Measurements from ENCODE around the gene NHERF2.

The NHERF2 gene

GRCh38 chr16:2004795-2005517 is 21.7 kb upstream of the NHERF2 start:
- in situ Hi-C loops (cut with MboI; ENCODE audit: low sequenced_read_pairs) = loop anchor here (25.0 kb wide), 1 partner anchor 482 kb away; the partner anchor contains the start of gene TBC1D24

- in situ Hi-C loops (cut with MboI; ENCODE audit: low sequenced_read_pairs) = loop anchor here (25.0 kb wide), 1 partner anchor 482 kb away; the partner anchor contains the start of gene TBC1D24
Measured at GRCh38 chr16:2005646-2006045, 21.1 kb upstream of the NHERF2 start.

DNA sequence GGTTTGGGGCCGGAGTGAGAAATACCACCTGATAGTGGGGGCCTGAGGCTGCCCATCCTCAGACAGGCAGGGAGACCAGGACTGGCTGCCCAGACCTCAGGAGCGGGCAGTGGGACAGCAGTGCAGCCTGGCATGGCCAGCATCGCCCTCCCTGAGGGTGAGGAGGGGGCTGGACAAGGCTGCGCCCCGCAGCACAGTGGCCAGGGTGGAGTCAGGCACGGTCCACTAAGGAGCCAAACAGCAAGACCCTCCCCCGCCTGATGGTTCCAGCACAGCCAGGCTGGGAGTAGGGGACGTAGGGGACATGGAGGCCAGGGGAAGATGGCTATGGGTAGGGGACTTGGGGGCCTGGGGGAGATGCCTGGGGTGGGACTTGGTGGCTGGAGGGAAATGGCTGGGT is 20.4 kb upstream of the NHERF2 start:
- in situ Hi-C loops (cut with MboI; ENCODE audit: low sequenced_read_pairs) = loop anchor here (25.0 kb wide), 1 partner anchor 481 kb away; the partner anchor contains the start of gene TBC1D24

DNA sequence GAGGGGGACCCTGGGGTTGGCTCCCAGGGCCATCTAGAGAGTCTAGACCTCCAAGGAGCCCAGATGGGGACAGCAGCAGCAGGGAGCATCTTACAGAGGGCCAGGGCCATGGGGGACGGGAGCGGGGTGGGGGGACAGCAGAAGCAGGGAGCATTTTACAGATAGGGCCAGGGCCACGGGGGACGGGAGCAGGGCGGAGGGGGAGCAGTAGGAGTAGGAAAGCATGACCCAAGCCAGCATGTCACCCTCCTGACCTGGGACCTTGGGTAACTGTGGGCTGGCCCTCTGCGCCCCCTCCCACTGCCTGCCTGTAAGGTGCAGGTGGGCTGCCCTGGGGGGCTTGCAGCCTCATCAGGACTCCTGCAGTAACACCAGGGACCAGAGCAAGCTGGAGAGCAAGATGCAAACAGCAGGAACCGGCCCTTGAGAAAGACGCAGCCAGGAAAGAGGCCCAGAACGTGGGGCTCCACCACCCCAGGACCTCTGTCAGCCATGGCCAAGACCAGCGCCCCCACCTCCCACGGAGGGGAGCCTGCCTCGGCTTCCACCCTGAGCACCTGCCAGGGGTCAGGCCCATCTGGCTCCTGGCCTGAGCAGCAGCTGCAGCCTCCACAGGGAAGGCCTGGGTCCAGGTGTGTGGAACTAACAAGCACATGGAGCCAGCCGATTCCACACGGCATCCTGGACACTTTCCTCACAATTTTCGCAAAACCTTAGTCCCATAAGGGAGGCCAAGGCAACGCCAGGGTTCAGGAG is 19.4 kb upstream of the NHERF2 start:
- in situ Hi-C loops (cut with MboI; ENCODE audit: low sequenced_read_pairs) = loop anchor here (25.0 kb wide), 1 partner anchor 480 kb away; the partner anchor contains the start of gene TBC1D24

- in situ Hi-C loops (cut with MboI; ENCODE audit: low sequenced_read_pairs) = loop anchor here (25.0 kb wide), 1 partner anchor 479 kb away; the partner anchor contains the start of gene TBC1D24
Measured at GRCh38 chr16:2008009-2008526, 18.6 kb upstream of the NHERF2 start.

- in situ Hi-C loops (cut with MboI; ENCODE audit: low sequenced_read_pairs) = loop anchor here (25.0 kb wide), 1 partner anchor 479 kb away; the partner anchor contains the start of gene TBC1D24
Measured at GRCh38 chr16:2008631-2009163, 18.0 kb upstream of the NHERF2 start.

- in situ Hi-C loops (cut with MboI; ENCODE audit: low sequenced_read_pairs) = loop anchor here (25.0 kb wide), 1 partner anchor 478 kb away; the partner anchor contains the start of gene TBC1D24
Measured at GRCh38 chr16:2009164-2009711, 17.5 kb upstream of the NHERF2 start.

DNA sequence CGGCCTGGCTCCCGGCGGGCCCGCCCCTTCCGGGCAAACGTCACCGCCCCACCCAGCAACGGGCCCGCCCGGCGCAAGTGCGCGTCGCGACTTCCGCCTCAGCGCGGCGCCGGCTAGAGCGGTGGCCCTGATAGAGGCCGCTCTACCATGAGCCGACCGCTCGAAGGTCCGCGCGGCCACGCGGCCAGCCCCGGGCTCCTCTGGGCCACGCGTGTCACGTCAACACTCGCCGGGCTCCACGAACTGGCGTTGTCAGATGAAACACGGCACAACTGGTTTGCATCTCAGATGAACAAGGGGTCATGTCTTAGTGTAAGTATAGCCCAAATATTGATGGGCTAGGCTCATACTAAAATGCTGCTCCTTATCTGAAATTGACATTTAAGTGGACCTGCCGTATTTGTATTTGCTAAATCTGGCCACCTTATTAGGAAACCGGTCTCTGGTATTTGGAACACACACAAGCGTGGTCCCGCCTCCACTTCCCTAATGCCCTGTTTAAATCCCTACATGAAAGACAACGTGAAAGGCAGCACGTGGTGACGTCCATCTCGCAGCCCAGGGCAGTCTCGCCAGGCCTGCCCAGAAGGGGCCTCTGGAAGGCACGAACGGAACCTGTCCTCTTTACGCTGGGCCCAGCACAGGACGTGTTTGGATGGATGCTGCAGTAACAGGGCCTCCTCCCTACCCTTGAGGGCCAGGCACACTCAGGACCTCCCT is 16.8 kb upstream of the NHERF2 start, which contains the start of gene ZNF598:
ZNF598 (minus strand) TSS at position 31 of the 720 bp plus-strand sequence.
- in situ Hi-C loops (cut with MboI; ENCODE audit: low sequenced_read_pairs) = loop anchor here (25.0 kb wide), 1 partner anchor 477 kb away; the partner anchor contains the start of gene TBC1D24

DNA sequence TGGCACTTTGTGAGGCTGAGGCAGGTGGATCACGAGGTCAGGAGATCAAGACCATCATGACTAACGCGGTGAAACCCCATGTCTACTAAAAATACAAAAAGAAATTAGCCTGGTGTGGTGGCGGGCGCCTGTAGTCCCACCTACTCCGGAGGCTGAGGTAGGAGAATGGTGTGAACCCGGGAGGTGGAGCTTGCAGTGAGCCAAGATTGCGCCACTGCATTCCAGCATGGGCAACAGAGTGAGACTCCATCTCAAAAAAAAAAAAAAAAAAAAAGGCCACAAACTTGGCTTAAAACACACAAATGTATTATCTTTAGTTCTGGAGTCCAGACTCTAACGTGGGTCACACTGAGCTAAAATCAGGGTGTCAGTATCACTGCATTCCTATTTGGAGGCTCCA is 15.0 kb upstream of the NHERF2 start:
- in situ Hi-C loops (cut with MboI; ENCODE audit: low sequenced_read_pairs) = loop anchor here (25.0 kb wide), 1 partner anchor 476 kb away; the partner anchor contains the start of gene TBC1D24

DNA sequence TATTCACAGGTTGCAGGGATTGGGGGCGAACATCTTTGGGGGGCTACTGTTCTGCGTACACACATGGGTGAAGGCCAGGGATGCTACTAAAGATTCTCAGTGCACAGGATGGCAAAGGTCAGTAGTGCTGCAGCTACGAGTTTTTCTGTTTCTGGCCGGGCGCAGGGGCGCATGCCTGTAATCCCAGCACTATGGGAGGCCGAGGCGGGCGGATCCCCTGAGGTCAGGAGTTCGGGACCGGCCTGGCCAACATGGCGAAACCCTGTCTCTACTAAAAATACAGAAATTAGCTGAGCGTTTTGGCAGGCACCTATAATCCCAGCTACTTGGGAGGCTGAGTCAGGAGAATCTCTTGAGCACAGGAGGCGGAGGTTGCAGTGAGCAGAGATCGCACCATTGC is 13.2 kb upstream of the NHERF2 start:
- in situ Hi-C loops (cut with MboI; ENCODE audit: low sequenced_read_pairs) = loop anchor here (25.0 kb wide), 1 partner anchor 474 kb away; the partner anchor contains the start of gene TBC1D24

GRCh38 chr16:2015117-2015946 is 11.4 kb upstream of the NHERF2 start:
- in situ Hi-C loops (cut with MboI; ENCODE audit: low sequenced_read_pairs) = loop anchor here (25.0 kb wide), 1 partner anchor 472 kb away; the partner anchor contains the start of gene TBC1D24

GRCh38 chr16:2015947-2016208 is 10.8 kb upstream of the NHERF2 start:
- in situ Hi-C loops (cut with MboI; ENCODE audit: low sequenced_read_pairs) = loop anchor here (25.0 kb wide), 1 partner anchor 471 kb away; the partner anchor contains the start of gene TBC1D24

DNA sequence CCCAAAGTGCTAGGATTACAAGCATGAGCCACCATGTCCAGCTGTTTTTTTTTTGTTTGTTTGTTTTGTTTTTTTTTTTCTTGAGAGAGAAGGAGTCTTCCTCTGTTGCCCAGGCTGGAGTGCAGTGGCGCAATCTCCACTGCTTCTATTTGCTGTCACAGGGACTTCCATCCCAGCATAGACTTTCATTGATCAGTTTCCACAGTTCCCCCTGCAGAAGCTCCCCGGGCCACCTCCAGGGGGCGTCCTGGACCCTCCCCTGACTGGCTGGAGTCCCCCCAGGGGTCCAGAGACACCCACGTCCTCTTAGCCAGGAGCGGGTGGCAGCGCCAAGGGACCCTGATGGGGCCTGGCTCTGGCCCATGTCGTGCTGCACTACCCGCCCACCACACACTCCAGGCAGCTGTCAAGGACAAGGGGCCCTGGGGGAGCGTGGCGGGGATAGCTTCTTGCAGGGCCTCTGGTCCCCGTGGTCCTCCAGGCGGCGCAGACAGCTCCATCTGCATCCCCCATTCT is 10.2 kb upstream of the NHERF2 start:
- in situ Hi-C loops (cut with MboI; ENCODE audit: low sequenced_read_pairs) = loop anchor here (25.0 kb wide), 1 partner anchor 471 kb away; the partner anchor contains the start of gene TBC1D24

GRCh38 chr16:2019518-2019920 is 7.2 kb upstream of the NHERF2 start, which contains the start of gene NPW:
Gene NPW (plus strand): TSS chr16:2019785.
- in situ Hi-C loops (cut with MboI; ENCODE audit: low sequenced_read_pairs) = loop anchor here (25.0 kb wide), 1 partner anchor 468 kb away; the partner anchor contains the start of gene TBC1D24

GRCh38 chr16:2019921-2020831 is 6.5 kb upstream of the NHERF2 start:
- in situ Hi-C loops (cut with MboI; ENCODE audit: low sequenced_read_pairs) = loop anchor here (5.0 to 25.0 kb wide), 2 partner anchors 122 to 467 kb away; partner anchors contain the start of gene TBC1D24

DNA sequence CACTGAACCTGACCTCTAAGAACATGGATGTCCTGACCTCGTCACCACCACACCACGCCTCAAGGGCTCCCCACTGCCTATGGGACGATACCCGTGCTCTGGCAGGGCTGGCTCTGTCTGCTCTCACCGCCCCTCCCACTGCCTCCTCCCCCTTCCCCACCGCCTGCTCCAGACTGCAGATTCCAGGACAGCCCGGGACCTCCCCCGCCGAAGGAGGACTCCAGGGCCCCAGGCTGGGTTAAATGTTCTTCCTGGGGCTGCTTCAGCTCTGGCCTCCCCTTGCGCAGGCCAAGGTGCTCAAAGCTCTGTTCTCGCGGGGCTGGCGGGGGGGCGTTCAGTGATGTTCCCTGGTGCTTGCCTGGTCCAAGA is 4.0 kb upstream of the NHERF2 start:
- in situ Hi-C loops (cut with MboI; ENCODE audit: low sequenced_read_pairs) = loop anchor here (5.0 to 25.0 kb wide), 2 partner anchors 120 to 465 kb away; partner anchors contain the start of gene TBC1D24

Measured in HL-60/S4 treated with retinoic acid at 250 ng/mL for 4 days and 3 days (cell line).